Activated CD4-positive, CD25-positive, alpha-beta regulatory T cell treated with anti-CD3 and anti-CD28 coated beads, Interleukin-2, amount 50 U/mL, for 72 hours (primary cell): ENCODE results near the gene PYDC1.
"Not testable (repeated sequence)": the region's sequence is repeated elsewhere in the genome, so short reads cannot be mapped to it uniquely, and the experiment has no call there.

Experiments used
- DNase-seq: peaks from one replicate; pipeline ENCODE4 v3.0.0; 2021

PYDC1 gene

GRCh38 chr16:31177136-31177535, 39.8 kb downstream of the PYDC1 start:
- DNase-seq, result no peak

- not testable (repeated sequence) for DNase-seq
These were observed 46.9 kb downstream of the PYDC1 start for GRCh38 chr16:31170048-31170447.

GRCh38 chr16:31168848-31169247, 48.1 kb downstream of the PYDC1 start:
- DNase-seq, result no peak

DNA sequence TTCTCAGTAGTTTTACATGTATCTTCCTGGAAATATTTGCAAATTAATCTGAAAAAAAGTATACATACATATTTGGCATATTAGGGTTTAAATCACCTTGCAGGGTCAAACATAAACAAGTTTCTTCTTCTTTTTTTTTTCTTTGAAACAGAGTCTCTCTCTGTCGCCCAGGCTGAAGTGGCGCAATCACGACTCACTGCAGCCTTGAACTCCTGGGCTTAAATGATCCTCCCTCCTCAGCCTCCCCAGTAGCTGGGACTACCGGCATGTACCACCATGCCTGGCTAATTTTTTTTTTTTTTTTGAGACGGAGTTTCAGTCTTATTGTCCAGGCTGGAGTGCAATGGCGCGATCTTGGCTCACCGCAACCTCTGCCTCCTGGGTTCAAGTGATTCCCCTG, 49.6 kb downstream of the PYDC1 start:
- no peak for DNase-seq
